ENCODE measurements around the gene UNCX.
"Not testable (repeated sequence)": the region's sequence is repeated elsewhere in the genome, so short reads cannot be mapped to it uniquely, and the experiment has no call there.

UNCX gene

GRCh38 chr7:1259621-1260243 lies 27.1 kb downstream of the UNCX start:
- no peak for DNase-seq

- no peak for DNase-seq
These were observed 27.6 kb downstream of the UNCX start for GRCh38 chr7:1260244-1260635.

GRCh38 chr7:1261036-1261435 lies 28.4 kb downstream of the UNCX start:
- not testable (repeated sequence) for DNase-seq

GRCh38 chr7:1262441-1262840 lies 29.8 kb downstream of the UNCX start:
- no peak for DNase-seq

- no peak for DNase-seq
These were observed 30.8 kb downstream of the UNCX start for GRCh38 chr7:1263391-1263951.

- DNase-seq = no peak
These were observed 31.9 kb downstream of the UNCX start for GRCh38 chr7:1264345-1265280.

- DNase-seq = no peak
These were observed 34.6 kb downstream of the UNCX start for GRCh38 chr7:1267016-1267900.

- DNase-seq = no peak
These were observed 35.6 kb downstream of the UNCX start for GRCh38 chr7:1268076-1268815.

GRCh38 chr7:1268866-1269265 lies 36.2 kb downstream of the UNCX start:
- no peak for DNase-seq

- no peak for DNase-seq
These were observed 36.7 kb downstream of the UNCX start for GRCh38 chr7:1269336-1269890.

GRCh38 chr7:1270181-1270580 lies 37.5 kb downstream of the UNCX start:
- DNase-seq = no peak

GRCh38 chr7:1271046-1271445 lies 38.4 kb downstream of the UNCX start:
- no peak for DNase-seq

- no peak for DNase-seq
These were observed 39.0 kb downstream of the UNCX start for GRCh38 chr7:1271656-1272055.

GRCh38 chr7:1272136-1272535 lies 39.5 kb downstream of the UNCX start:
- not testable (repeated sequence) for DNase-seq

GRCh38 chr7:1274121-1274875 lies 41.6 kb downstream of the UNCX start:
- no peak for DNase-seq

- DNase-seq = no peak
These were observed 42.3 kb downstream of the UNCX start for GRCh38 chr7:1274876-1275375.

GRCh38 chr7:1275451-1276381 lies 43.0 kb downstream of the UNCX start:
- no peak for DNase-seq

- no peak for DNase-seq
These were observed 44.0 kb downstream of the UNCX start for GRCh38 chr7:1276626-1277175.

GRCh38 chr7:1278543-1278942 lies 45.9 kb downstream of the UNCX start:
- no peak for DNase-seq
